ENCODE data around the gene NAT8L.

The NAT8L gene

GRCh38 chr4:2096073-2096609 lies 37.0 kb downstream of the NAT8L start:
- no peak for DNase-seq

DNA sequence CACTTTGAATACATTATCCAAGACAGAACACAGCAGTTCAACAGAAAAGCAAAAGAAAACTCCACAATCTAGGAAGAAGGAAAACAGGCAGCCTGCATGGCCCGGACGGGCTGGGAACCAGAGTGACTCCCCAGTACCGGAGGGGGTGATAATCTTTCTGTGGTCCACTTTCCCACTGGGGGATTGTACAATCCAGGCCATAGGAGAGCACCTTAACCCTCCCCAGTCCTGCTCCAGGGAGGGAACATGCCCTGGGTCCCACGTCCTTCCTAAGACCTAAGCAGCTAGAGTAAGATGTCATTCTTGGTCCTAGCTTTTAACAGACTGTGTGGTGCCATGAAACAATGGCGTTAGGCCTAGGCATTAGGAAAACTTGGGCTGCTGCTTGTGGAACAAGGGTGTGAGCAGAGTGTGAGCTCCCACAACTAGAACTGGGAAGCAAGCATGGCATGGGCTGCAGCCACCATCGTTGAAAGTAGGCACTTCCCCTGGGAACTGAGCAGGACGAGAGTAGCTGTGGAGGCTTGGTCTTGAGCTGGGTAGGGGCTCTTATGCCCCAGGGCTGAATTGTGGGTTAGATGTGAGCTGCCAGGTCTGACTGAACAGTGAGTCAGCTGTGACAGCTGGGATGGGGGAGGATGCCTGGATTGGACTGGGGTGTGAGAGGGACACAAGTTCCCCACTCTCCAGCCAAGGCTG lies 42.4 kb downstream of the NAT8L start:
- DNase-seq, result no peak

- no peak for DNase-seq
These were observed 43.1 kb downstream of the NAT8L start for GRCh38 chr4:2102045-2102883.

DNA sequence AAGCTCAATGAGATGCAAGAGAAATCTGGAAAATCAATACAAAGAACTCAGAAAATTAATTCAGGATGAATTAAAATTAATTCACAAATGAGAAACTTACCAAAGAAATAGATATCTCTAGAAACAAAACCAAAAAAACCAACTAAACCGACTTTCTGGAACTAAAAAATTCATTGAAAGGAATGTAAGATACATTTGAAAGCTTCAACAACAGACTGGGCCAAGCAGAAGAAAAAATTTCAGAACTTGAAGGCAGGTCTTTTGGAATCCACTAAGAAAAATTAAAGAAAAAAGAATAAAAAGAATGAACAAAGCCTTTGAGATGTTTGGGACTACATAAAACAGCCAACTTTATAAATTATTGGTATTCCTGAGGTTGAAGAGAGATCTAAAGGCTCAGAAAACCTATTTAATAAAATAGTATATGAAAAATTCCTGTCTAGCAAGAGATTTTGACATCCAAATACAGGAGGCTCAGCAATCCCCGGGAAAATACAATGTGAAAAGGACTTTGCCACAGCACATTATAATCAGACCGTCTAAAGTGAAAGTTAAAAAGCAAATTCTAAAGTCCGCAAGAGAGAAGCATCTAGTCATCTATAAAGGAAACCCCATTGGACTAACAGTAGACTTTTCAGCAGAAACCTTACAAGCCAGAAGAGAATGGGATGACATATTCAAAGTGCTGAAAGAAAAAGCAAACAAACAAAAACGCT lies 44.2 kb downstream of the NAT8L start:
- no peak for DNase-seq

GRCh38 chr4:2103843-2104547 lies 44.9 kb downstream of the NAT8L start:
- DNase-seq, result peak; percentile 3

DNA sequence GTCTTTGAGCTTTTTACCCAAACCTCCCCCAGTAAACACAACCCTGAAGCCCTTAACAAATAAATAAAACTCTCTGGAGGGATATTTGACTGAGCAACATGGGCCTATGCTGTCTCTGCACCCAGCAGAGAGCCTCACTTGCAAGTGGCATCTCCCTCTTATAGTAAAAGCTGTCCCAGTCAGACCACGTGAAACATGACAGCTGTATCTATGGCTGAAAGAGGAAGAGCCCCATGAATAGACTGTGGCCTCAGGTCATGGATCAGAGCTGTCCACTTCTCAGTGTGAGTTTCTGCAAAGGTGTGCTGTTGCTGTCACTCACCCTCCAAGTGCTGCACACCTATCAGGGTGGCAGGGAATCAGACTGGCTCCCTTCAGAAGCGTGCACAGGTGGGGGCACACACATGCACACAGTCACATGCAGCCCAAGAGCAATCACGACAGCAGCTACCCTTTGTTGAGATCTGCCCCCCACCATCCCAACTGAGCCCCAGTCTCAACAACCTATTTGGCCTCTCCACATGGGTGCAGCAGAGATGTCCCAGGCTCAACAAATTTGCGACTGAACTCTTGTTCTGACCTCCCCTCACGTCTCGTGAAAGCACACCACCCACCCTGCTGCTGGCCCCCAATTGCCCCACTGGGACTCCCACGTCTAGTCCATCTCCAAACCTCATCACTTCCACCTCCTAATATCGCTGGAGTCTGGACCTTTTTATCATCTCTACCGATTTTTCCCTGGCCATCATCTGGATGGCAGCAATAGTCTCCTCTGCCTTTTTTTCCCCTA lies 45.6 kb downstream of the NAT8L start:
- DNase-seq, result no peak

- no peak for DNase-seq
These were observed 46.4 kb downstream of the NAT8L start for GRCh38 chr4:2105559-2105958.

- no peak for DNase-seq
These were observed 57.7 kb downstream of the NAT8L start for GRCh38 chr4:2116687-2117400.

All from SIG-M5 (cell line).